AG04450 (cell line): ENCODE results near the gene IL24. TPM values are rescaled to one million over a fixed set of nuclear protein-coding genes. Genes with fewer than 3 reads are reported as not detected.
"Not testable (repeated sequence)": the region's sequence is repeated elsewhere in the genome, so short reads cannot be mapped to it uniquely, and the experiment has no call there.

Source experiments
- CTCF ChIA-PET: fragments of 300-600, 350-600 bp; formaldehyde crosslinking; extraction: SDS; loops from one replicate; lab custom pipeline; 2022; ENCODE audit warnings: antibody characterized with exemption, inconsistent platforms; lab: Charles Lee
- POLR2A ChIA-PET: fragments of 350-600 bp; formaldehyde crosslinking; extraction: SDS; loops from one replicate; lab custom pipeline; 2021; ENCODE audit warnings: antibody characterized with exemption, inconsistent platforms; lab: Yijun Ruan, JAX
- DNase-seq: peaks from one replicate; pipeline ENCODE4 v3.0.0-alpha.2; 2011; ENCODE audit warnings: low read depth, low spot score
- H3K27ac ChIP-seq: one replicate; pipeline ENCODE4 v1.5.1; 2012; ENCODE audit warnings: low read depth, low read length, control low read depth
- H3K27me3 ChIP-seq: one replicate; pipeline ENCODE4 v1.6.0; 2012; ENCODE audit warnings: low read length; ENCODE audit not compliant: control insufficient read depth, insufficient read depth
- H3K4me3 ChIP-seq: 2 replicates; pipeline ENCODE4 v1.5.1; 2011; ENCODE audit warnings: mild to moderate bottlenecking, low read depth, low read length, control low read depth
- H3K9me3 ChIP-seq: 2 replicates; pipeline ENCODE4 v1.5.1; 2012; ENCODE audit warnings: low read length; ENCODE audit not compliant: control insufficient read depth, insufficient read depth
- polyA minus RNA-seq: library from RNA; depleted of rRNA, polyadenylated mRNA; stranded (reverse); fragments of >200 nt; gene quantifications from 2 replicates; pipeline ENCODE4 v1.2.3, GENCODE V29; 2011; rRNA and poly(A)+ RNA removed
- polyA plus RNA-seq: library from polyadenylated mRNA; depleted of rRNA; stranded (reverse); fragments of >200 nt; gene quantifications from 2 replicates; pipeline ENCODE4 v1.2.3, GENCODE V29; 2011; rRNA removed
- TF ChIP-seq, protein P1 (sequence below): IDR thresholded peaks from 2 replicates; pipeline ENCODE4 v1.5.1; 2011; ENCODE audit warnings: low read depth, low read length, control low read depth, inconsistent platforms

IL24 gene, protein sequence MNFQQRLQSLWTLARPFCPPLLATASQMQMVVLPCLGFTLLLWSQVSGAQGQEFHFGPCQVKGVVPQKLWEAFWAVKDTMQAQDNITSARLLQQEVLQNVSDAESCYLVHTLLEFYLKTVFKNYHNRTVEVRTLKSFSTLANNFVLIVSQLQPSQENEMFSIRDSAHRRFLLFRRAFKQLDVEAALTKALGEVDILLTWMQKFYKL
- polyA plus RNA-seq (0.60 and 0.73 TPM in 2 replicates), polyA minus RNA-seq (0.17 and 0.28 TPM in 2 replicates)

DNA sequence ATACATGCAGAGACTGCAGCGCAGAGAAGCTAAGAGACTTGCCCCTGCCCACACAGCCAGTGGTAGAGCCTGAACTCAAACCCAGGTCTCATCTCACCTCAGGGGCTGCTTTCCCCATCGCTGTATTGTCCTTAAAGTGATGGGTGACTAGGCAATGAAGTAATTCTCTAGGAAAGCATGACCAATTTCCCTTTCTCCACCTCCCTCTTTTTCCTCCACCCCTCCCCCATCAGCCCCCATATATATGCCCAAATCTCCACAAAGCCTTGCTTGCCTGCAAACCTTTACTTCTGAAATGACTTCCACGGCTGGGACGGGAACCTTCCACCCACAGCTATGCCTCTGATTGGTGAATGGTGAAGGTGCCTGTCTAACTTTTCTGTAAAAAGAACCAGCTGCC lies at the start of gene IL24:
Gene IL24 (plus strand): TSS at position 269 of the 400 bp plus-strand sequence. CDS start 390 bp downstream, outside the sequence.
- H3K4me3 ChIP-seq, result no peak within 1 kb of the TSS
- no peaks in the 10 kb centered on the region for H3K9me3 ChIP-seq
- no peaks in the 10 kb centered on the region for H3K27me3 ChIP-seq
- peak within 1 kb of the TSS; percentile 53 for H3K27ac ChIP-seq
- no peak for DNase-seq
- TF ChIP-seq, protein P1, sequence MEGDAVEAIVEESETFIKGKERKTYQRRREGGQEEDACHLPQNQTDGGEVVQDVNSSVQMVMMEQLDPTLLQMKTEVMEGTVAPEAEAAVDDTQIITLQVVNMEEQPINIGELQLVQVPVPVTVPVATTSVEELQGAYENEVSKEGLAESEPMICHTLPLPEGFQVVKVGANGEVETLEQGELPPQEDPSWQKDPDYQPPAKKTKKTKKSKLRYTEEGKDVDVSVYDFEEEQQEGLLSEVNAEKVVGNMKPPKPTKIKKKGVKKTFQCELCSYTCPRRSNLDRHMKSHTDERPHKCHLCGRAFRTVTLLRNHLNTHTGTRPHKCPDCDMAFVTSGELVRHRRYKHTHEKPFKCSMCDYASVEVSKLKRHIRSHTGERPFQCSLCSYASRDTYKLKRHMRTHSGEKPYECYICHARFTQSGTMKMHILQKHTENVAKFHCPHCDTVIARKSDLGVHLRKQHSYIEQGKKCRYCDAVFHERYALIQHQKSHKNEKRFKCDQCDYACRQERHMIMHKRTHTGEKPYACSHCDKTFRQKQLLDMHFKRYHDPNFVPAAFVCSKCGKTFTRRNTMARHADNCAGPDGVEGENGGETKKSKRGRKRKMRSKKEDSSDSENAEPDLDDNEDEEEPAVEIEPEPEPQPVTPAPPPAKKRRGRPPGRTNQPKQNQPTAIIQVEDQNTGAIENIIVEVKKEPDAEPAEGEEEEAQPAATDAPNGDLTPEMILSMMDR, result no peak
- ChIA-PET POLR2A (no interaction called here), CTCF (interaction anchor here (0.6 to 1.8 kb wide), 4 partner anchors 12 to 285 kb away, joined by 3 to 11 read pairs (median 3); partner anchors contain the start of gene EIF2D)

DNA sequence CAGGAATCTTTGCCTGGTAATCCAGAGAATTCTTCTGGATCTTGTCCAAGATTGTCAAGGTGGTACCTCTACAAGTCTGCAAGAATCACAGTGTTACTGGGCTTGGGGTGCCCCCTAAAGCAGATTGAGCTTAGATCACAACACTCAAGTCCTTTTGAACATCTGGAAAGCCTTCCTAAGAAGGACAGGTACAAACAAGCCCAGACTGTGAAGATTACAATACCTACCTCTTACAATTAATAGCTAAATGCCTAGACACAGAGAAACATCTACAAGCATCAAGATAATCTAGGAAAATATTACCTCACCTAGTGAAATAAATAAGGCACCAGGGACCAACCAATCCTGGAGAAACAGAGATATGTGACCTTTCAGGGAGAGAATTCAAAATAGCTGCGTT lies 49.3 kb upstream of the IL24 start:
- POLR2A ChIA-PET, result no interaction called here
- no peak overlapping the region for H3K27ac ChIP-seq
- CTCF ChIA-PET, result interaction anchor here (0.6 to 2.4 kb wide), 3 partner anchors 17 to 184 kb away, joined by 3 to 15 read pairs (median 3); partner anchors contain the start of gene IL20

DNA sequence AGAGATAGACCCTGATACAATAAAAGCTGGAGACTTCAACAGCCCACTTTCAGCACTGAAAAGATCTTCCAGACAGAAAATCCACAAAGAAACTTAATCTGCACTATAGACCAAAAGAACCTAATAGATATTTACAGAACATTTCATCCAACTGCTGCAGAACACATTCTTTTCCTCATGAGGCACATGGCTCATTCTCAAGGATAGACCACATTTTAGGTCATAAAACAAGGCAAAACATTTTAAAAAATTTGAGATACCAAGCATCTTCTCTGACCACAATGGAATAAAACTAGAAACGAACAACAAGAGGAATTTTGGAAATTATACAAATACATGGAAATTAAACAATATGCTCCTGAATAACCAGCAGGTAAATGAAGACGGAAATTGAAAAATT lies 46.8 kb upstream of the IL24 start:
- H3K27ac ChIP-seq, result no peak overlapping the region
- no peak for DNase-seq
- ChIA-PET CTCF (interaction anchor here (0.8 to 1.5 kb wide), 2 partner anchors 15 to 187 kb away, joined by 3 read pairs; partner anchors contain the start of gene IL20), POLR2A (no interaction called here)
- H3K9me3 ChIP-seq, result no peaks in the 10 kb centered on the region
- TF ChIP-seq, protein P1, result no peak
- H3K27me3 ChIP-seq, result no peaks in the 10 kb centered on the region
- no peak overlapping the region for H3K4me3 ChIP-seq

More for the DNA sequence above, 49.3 kb upstream of the IL24 start:
- no peaks in the 10 kb centered on the region for H3K9me3 ChIP-seq
- TF ChIP-seq, protein P1, result no peak
- no peak overlapping the region for H3K4me3 ChIP-seq
- no peak for DNase-seq
- no peaks in the 10 kb centered on the region for H3K27me3 ChIP-seq

DNA sequence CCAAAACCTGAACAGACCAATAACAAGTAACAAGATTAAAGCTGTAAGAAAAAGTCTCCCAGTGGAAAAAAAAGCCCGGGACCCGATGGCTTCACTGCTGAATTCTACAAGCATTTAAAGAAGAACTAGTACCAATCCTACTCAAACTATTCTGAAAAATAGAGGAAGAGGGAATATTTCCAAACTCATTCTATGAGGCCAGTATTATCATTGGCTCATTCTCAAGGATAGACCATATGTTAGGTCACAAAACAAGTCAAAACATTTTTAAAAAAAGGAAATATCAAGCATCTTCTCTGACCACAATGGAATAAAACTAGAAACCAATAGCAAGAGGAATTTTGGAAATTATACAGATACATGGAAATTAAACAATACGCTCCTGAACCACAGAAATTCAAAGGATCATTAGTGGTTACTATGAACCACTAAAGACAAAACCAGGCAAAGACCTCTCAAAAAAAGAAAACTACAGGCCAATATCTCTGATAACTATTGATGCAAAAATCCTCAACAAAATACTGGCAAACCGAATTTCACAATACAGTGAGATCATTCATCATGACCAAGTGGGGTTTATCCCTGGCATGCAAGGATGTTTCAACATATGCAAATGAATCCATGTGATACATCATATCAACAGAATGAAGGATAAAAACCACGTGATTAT lies 45.8 kb upstream of the IL24 start:
- CTCF ChIA-PET, result interaction anchor here (0.6 to 1.5 kb wide), 6 partner anchors 10 to 473 kb away, joined by 3 to 5 read pairs (median 3); partner anchors contain the start of gene IL20
- TF ChIP-seq, protein P1, result no peak
- POLR2A ChIA-PET, result no interaction called here
- Histone ChIP-seq H3K4me3 (no peak overlapping the region), H3K27ac (no peak overlapping the region), H3K27me3 (no peaks in the 10 kb centered on the region), H3K9me3 (no peaks in the 10 kb centered on the region)
- DNase-seq, result peak; percentile 20

DNA sequence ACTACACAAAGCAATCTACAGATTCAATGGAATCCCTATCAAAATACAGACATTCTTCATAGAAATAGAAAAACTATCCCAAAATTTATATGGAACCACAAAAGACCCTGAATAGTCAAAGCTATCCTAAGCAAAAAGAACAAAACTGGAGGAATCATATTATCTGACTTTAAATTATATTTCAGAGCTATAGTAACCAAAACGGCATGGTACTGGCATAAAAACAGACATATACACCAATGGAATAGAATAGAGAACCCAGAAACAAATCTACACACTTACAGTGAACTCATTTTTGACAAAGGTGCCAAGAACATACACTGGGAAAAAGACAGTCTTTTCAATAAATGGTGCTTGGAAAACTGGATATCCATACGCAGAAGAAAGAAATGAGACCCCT lies 44.6 kb upstream of the IL24 start:
- H3K27me3 ChIP-seq, H3K27ac ChIP-seq, H3K4me3 ChIP-seq, DNase-seq, H3K9me3 ChIP-seq, POLR2A ChIA-PET: not testable (repeated sequence)
- CTCF ChIA-PET, result interaction anchor here (5.5 kb wide), 1 partner anchor 12 kb away, joined by 43 read pairs; the partner anchor contains the start of gene IL20

DNA sequence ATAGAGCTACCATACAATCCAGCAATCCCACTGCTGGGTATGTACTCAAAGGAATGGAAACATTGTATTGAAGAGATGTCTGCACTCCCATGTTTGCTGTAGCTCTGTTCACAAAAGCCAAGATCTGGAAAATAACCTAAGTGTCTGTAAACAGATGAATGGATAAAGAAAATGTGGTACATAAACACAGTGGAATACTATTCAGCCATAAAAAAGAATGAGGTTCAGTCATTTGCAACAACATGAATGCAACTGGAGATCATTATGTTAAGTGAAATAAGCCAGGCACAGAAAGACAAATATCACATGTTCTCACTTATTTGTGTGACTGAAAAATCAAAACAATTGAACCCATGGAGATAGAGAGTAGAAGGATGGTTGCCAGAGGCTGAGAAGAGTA lies 43.5 kb upstream of the IL24 start:
- POLR2A ChIA-PET, H3K27ac ChIP-seq, H3K27me3 ChIP-seq, H3K9me3 ChIP-seq, H3K4me3 ChIP-seq, DNase-seq: not testable (repeated sequence)
- CTCF ChIA-PET, result interaction anchor here (5.5 kb wide), 1 partner anchor 11 kb away, joined by 43 read pairs; the partner anchor contains the start of gene IL20
